GM21576 (cell line): Measurements from ENCODE around the gene ANKRD55.
"Not testable (repeated sequence)": the region's sequence is repeated elsewhere in the genome, so short reads cannot be mapped to it uniquely, and the experiment has no call there.

ENCODE experiments used
- ATAC-seq: cut with Tn5 transposase; IDR thresholded peaks from one replicate; pipeline ENCODE4 v1.9.1; 2021; ENCODE audit warnings: mild to moderate bottlenecking, moderate library complexity; ENCODE audit not compliant: unreplicated experiment

Gene ANKRD55

DNA sequence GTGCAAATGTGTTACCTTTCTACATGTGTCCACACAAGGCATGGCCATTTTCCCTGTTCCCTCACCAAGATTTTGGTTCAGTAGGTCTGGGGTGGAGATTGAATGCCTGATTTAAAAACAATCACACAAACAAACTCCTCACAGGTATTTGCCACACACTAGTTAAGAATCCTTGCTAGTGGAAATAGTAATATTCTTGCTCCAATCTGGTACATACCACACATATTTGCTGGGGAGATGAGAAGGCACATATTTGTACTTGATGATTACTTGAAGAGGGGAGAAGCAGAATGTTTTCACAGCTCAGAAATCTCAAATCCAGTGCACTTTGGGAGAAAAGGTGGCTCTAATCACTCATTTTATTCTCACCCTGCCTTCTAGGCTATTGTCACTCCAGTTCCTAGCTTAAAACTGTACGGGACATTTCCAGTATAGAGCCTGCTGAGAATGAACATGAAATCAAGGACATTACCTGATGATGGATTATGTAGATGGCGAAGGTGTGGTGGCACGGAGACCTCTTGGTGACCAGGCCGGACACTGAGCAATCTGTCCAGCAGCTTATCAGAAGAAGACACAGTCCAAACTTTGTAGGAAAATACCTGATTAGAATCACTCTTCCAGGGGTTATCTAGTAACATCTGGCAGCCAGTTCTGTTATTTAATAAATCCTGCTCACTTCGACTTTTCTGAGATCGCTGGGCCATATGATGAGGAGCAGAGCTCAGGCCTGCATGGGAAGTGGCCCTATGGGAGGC is 122.3 kb downstream of the ANKRD55 start:
- ATAC-seq = no peak

DNA sequence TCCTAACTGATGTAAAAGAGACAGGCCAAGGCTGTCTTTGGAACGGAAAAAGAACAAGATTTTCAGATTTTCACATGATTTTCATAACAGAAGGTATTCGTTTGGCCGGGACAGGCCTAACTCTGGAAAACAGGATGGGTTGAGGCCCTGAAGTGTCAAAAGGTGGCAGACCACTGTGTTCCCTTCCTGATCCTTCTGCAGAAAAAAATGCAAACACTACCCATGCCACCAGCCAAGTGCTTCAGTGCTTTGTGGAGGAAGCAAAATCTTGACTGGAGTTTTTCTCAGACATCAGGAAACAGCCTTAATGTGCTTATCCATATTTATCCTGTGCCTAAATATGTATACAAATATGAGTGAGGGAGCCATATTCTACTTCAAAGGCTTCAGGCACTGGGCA is 124.9 kb downstream of the ANKRD55 start:
- no peak for ATAC-seq

DNA sequence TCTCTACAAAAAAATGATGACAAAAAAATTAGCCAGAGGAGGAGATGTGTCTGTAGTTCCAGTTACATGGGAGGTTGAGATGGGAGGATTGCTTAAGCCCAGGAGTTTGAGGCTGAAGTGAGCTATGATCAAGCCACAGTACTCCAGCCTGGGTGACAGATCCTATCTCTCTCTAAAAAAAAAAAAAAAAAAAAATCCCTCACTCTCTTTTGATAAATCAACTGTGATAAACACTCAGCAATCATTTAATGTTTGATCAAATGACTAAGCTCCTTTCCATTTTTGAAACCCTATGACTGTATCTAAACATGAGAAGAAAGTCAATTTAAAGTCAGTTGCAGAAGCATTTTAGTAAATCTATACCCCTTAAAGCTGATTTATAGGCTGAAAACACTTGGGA is 126.3 kb downstream of the ANKRD55 start:
- ATAC-seq = no peak

DNA sequence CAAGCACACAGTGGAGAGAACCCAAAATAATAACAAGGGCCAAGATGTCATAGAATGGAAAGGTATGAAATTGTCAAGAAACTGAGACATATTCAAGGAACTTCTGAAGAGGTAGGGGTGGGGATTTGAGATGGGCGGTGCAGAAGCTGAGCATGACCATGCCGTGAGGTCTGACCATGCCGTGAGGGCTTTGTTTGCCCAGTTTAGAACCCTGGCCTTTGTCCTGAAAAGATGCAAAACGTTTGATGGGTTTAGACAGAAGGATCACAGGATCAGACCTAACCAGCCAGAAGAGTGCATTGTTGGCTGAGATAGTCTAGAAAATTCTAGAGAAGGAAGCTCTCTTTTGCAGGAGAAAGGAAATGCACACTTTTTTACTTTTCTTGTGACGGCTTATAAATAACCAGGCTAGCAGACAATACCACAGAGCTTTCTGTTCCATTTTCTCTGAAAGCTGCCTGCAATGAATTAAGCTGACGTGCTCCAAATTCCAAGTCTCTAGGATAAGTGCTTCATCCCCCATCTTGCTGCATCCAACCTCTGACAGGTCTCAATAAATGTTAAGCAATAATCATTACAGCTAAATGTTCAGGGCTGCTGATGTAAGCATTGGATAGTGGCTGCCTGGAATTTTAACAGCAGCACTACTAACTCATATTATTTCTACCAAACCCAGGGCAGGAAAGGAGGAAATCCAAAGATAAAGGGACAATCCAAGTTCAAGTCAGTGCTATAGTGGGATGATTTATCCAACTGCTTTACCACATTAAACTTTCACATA is 127.4 kb downstream of the ANKRD55 start:
- ATAC-seq = no peak

DNA sequence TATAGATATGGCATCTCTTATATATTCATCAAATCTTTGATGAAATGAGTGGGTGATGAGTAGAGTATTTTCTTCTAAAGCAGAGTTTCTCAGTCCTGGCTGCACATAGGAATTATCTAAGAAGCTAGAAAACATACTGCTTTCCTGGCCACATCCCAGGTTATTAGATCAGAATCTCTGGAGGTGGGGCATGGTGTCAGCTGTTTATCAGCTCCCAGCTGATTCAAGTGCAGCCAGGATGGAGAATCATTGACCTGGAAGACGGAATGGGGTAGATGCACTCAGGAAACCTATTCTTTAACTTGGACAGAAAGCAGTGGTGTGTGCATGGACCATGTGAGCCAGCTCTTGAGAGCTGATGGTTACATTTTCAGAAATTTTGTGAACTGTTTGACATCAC is 130.2 kb downstream of the ANKRD55 start:
- ATAC-seq = no peak

DNA sequence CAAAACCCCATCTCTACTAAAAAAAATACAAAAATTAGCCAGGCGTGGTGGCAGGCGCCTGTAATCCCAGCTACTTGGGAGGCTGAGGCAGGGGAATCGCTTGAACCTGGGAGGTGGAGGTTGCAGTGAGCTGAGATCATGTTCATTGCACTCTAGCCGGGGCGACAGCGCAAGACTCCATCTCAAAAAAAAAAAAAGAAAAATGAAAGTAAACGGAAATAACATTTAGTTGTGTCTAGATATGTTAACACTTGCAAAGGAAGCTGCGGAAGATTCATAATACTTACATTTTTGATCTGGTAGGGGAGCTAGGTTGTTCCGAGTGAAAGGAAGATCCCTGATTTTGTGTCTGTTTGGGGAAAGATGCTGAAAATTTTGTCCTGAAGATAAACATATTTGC is 130.9 kb downstream of the ANKRD55 start:
- ATAC-seq = not testable (repeated sequence)

DNA sequence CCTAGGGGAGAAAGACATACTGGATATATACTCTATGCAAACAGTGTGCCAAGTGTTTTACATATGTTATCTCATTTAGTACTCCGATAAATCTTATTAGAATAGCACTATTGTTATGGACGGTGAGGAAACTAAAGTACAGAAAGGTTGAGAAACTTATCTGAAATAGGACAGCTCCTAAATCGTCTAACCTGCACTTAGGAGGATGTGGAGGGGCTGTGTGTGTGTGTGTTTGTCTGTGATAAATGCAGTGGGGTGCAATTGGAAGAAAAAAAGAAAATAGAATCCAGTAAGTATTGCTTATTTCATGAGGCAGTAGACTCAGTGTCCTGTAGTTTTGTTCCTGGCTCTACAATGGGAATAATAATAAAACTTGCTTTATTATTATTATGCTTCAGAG is 131.9 kb downstream of the ANKRD55 start:
- ATAC-seq = no peak

DNA sequence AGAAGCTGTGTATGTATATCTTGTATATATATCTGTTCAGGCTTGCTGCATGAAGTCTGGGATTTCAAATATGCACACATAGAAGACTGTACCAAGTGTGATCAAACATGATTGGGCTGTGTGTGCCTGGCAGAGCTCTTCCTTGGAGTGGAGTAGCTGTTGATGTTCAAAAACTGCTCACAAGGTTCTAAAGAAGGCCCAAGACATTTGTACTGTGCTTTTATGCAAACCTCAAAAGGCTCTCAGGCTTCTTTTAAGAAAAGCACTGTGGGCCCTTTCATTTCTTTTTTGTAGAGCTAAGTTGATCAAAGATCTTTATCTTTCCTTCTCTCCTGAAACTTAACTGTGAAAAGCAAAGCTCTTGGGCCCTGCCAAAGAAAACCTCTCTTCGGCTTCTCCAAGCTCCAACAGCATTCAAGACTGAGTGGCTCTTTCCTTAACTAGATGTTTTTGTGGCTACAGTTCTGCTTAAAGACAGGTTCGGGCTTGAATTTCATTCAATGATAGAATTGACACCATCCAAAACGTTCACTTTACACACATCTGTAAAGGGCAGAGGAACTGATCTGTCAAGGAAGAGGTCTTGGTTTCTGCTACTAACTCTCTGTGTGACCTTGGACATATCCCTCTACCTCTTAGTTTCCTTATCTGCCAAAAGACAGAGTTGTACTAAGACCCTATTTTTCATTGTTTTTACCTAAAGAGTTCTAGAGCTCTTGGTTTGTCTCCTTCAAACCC is 132.5 kb downstream of the ANKRD55 start:
- ATAC-seq = no peak

DNA sequence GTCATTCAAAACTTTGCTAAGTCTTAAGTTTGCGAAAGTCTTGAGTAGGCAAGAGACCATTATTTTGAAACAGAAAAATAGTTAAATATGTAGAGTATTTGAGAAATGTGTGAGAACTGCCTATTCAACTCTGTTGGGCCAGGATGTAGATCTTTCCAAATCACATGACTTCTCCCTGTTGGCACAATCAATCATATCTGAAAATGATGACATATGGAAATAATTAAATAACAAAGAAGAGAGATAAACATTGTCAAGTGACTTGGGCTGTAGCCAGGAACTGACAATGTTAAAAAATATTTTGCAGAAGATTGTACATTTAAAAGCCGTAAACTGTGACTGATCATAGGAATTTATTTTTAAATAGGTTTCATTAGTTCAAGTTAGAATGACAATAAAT is 133.8 kb downstream of the ANKRD55 start:
- ATAC-seq = no peak

DNA sequence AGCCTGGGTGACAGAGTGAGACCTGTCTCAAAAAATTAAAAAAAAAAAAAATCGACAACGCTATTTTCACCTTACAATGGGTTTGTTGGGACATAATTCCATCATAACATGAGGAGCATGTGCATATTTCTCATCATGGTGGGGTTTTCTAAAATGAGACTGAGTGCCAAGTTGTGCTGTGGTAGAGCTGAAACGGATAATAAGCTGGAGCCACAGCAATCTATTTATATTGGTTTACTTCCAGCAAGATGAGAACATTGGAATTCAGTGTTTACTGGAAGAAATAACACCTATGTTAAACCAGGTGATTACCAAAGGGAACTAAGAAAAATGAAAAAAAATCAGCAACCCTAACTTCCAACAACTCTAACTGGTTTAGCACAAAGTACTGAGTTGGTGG is 136.1 kb downstream of the ANKRD55 start:
- no peak for ATAC-seq

DNA sequence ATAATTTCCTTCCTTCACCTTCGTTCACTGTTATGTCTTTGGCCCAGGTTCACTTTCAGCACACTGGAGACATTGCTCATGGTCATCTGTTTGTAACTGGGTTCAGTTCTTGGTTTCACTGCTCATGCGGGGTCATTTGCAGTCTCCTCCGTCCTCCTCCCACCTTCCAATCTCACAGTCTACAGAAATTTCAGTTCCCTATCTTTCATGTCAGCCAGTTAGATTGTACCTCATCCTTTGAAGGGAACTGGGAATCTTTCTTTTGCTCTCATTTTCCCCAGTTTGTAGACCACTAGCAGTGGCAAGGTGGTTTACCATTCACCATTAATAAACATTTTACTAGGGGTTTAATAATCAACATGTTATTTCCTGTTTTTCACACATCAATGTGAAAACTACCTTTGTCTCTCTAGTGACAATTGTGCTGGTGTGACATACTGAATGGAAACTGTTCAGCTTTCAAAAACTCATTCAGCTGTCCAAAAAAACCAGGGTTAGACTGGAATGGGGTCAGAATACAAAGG is 137.5 kb downstream of the ANKRD55 start:
- peak; percentile 77 for ATAC-seq

DNA sequence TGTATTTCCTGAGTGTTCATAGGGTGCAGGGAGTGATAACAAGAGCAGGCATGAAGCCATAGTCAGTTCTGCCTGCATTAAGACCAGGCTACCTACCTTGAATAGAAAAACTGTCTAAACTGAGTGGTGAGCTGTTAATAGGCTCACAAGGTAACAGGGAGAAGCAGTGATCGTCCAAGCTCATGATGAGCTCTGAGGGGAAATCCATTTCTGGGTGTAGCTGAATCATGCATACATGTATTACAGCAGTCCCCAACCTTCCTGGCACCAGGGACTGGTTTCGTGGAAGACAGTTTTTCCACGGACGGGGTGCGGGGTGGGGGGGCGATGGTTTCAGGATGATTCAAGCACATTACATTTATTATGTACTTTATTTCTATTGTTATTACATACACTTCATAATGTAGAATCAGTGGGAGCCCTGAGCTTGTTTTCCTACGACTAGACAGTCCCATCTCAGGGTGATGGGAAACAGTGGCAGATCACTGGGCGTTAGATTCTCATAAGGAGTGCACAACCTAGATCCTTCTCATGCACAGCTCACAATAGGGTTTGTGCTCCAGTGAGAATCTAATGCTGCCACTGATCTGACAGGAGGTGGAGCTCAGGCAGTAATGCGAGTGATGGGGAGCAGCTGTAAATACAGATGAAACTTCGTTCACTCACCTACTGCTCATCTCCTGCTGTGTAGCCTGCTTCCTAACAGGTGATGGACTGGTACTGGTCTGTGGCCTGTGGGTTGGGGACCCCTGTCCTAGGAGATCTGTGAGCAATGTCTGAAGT is 138.4 kb downstream of the ANKRD55 start:
- peak; percentile 8 for ATAC-seq

DNA sequence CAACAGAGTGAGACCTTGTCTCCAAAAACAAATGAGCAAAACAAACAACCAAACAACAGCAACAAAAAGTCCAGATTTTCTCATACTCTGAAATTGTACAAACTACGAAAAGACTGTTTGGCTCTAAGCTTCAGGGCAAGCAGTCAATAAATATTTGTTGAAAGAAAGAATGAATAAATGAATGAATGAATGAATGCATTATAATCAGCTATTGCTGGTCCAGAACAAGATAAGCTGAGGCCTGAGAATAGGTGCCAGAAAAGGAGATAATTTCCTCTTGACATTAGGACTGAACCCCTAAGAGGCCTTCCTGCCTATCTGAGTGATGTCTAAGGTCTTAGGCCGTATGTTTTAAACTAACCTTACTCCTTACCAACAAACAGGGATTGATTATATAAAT is 139.2 kb downstream of the ANKRD55 start:
- ATAC-seq = no peak

DNA sequence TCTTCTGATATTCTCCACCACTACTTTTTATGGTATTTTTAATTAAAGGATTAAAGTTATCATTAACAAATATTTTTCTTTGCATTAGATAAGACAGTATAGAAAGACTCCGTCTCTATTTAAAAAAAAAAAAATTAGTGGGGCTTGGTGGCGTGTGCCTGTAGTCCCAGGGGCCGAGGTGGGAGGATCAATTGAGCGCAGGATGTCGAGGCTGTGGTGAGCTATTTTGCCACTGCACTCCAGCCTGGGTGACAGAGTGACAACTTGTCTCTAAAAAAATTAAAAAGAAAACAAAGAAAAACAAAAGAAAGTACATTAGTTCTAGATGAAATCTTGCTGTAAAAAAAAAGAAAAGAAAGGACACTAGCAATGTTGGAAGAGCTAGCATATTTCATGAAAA is 141.0 kb downstream of the ANKRD55 start:
- ATAC-seq = no peak

DNA sequence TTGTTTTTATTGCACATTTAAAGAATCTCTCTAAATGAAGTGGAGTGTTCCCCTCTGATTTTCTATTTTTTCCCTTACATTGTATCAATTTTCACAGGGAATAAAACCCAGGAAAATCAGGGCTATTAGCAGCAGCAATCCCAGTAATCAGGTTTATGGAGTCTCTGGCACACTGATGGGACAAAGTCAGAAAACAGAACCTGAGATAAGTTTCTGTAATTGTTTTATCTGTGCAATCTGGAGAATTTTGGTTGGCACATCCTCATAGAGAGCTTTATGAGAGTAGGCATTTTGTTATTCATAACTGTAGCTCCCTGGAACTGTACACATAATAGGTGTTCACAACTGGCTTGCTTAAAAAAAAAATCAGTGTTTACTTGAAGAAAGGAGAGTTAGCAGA is 141.5 kb downstream of the ANKRD55 start:
- ATAC-seq = no peak

DNA sequence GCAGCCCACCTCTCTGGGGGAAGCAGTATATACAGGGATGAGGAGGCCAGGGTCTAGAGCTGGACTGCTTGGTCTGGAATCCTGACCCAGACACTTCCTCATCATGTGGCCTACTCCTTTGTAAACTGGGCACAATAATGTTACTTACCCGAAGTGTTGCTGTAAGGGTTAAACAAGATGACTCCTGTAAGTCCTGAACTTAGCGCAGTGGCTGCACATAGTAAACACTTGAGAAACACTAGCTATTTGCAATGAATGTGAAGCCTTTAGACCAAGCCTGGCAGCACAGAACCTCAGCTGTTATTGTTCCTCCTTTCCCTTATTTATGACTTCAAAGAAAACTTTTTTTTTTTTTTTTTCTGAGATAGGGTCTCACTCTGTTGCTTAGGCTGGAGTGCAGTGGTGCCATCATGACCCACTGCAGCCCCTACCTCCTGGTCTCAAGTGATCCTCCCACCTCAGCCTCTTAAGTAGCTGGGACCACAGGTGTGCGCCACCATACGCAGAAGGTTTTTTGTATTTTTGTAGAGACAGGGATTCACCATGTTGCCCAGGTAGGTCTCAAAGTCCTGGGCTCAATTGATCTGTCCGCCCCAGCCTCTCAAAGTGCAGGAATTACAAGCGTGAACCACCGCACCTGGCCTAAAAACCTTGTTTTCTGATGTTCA is 142.2 kb downstream of the ANKRD55 start:
- no peak for ATAC-seq

DNA sequence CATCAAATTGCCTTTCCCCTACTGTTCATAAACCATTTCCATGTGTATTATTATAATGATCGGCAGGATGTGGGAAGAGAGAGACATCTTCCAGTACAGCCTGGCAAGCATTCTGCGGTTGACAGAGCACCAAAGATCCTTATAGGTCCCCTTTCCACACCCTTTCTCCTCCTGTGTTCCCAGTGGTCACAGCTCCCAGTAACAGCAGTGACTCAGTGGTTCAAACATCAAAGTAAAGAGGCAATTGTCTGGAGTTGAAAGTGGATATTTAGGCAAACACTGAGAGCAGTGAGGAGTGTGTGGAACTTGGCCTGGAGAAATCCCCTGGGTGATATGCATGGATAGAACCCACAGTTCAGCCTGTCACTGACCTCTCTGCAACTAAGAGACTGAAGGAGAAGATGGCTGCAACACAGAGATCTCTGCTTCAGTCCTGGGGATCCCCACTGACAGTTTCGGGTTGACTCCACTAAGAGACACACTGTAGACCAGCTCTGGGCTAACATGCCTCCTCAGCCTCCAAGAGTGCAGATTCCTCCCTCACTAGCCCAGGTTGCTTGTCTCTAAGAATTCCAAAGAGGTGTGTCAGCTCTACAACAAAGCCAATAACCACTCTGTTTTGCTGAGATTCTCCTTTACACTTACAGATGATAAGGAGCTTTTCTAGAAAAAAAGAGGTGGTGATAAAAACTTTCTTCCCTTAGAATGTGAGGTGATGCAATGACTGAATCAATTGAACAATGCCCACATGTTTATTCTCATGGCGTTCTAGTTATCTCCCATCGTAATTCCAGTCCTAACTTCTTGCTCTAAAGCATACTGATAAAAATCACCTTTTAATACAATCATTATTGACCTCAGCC is 143.9 kb downstream of the ANKRD55 start:
- ATAC-seq = peak; percentile 89

DNA sequence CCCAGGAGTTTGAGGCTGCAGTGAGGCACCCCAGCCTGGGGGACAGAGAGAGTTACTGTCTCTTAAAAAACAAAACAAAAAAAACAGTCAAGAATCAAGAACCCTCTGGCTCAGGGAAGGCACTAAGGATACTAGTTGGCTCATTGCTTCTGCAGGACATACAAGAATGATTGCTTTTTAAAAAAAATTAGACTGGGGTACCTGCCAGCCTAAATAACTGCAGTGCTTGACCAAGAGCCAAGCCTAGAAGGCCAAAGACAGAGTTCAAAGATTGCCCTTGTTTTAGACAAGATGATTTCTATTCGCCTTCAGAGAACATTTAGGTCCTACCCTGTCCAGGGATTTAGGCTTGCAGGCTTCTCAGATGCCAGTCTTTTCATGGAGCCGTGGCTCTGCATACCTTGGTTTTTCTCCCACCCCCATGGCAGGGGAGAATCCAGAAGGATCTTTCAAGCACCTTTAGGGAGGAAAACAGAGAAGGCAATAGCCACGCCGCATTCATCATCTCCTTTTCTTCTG is 144.6 kb downstream of the ANKRD55 start:
- ATAC-seq = no peak

DNA sequence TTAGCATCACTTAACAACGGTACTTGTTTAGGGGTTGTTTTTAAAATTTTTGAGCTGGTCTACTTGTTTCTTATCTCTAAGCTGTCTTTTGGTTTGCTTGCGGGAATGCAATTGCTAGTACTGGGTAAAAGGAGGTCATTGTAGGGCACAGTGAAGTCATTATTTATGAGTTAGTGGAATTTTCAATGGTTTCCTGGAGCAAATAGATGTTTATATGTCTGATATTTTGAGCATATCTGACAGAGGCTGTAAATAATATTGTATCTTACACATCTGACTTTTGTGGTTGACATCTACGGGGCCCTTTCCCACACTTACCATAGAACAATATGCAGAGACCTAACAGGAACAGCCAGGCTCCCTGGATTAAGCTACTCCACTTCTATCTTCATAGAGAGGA is 147.9 kb downstream of the ANKRD55 start:
- no peak for ATAC-seq
